Neural cell (in vitro differentiated cells): ENCODE data around the gene ALDH3B2.
A peak's percentile ranks its signal among the peaks of the same experiment; 100 is the strongest.

ENCODE experiments used
- CTCF ChIP-seq: fragments of 450-650 bp; IDR thresholded peaks from 2 replicates; pipeline ENCODE4 v1.5.1; 2014; ENCODE audit warnings: antibody characterized with exemption, mild to moderate bottlenecking, moderate library complexity; ENCODE audit not compliant: poor library complexity, severe bottlenecking
- EP300 ChIP-seq: fragments of 450-650 bp; conservative IDR thresholded peaks from 2 replicates; pipeline ENCODE4 v1.6.1; 2014; ENCODE audit warnings: antibody characterized with exemption, mild to moderate bottlenecking, moderate library complexity; ENCODE audit not compliant: poor library complexity, severe bottlenecking
- REST ChIP-seq: IDR thresholded peaks from 2 replicates; pipeline ENCODE4 v1.6.1; 2012; ENCODE audit warnings: borderline replicate concordance
- TAF1 ChIP-seq: IDR thresholded peaks from 2 replicates; pipeline ENCODE4 v1.6.1; 2012; ENCODE audit warnings: low read depth

- peak; percentile 94 for TF ChIP-seq CTCF
- peak; percentile 24 for TF ChIP-seq REST
- TF ChIP-seq EP300: no peak
- no peak for TF ChIP-seq TAF1
These were observed 44.0 kb downstream of the ALDH3B2 start for GRCh38 chr11:67630228-67630942.
